ENCODE data around the gene ELOF1. TPM values are rescaled to one million over a fixed set of nuclear protein-coding genes. Genes with fewer than 3 reads are reported as not detected.
"Not testable (repeated sequence)": the region's sequence is repeated elsewhere in the genome, so short reads cannot be mapped to it uniquely, and the experiment has no call there.

ELOF1 gene
- 34.0 TPM for polyA plus RNA-seq (2013)

- no peaks in the 10 kb centered on the region for H3K9me3 ChIP-seq (ENCODE audit: control extremely low read depth in 1 of 5, control insufficient read depth in 4 of 5, insufficient read depth in 2 of 5, low read depth in 1 of 5, low read length in 4 of 5)
- peaks cover 0 to 31% (median 21%) of the 10 kb centered on the region in 4 experiments for H3K4me1 ChIP-seq (ENCODE audit: control extremely low read depth in 1 of 4, control insufficient read depth in 4 of 4, insufficient read depth in 4 of 4, low read length in 3 of 4)
- ChIA-PET POLR2A (interaction anchor here (0.6 to 1.0 kb wide), 3 partner anchors 19 to 1195 kb away, joined by 3 to 5 read pairs (median 4); no protein-coding TSS in a partner anchor), CTCF (interaction anchor here (0.8 to 8.7 kb wide), 7 partner anchors 9 to 141 kb away, joined by 3 to 109 read pairs (median 6); partner anchors contain the start of gene CNN1)
- H3K27ac ChIP-seq (ENCODE audit: insufficient read depth in 1 of 2, low read depth in 1 of 2, low read length in 2 of 2, poor library complexity in 1 of 2, severe bottlenecking in 2 of 2) = peak within 1 kb of the TSS in 1 of 2 experiments; percentile 76
- DNase-seq = peak; percentile 97 to 98 (median 98)
- H3K36me3 ChIP-seq (ENCODE audit: control insufficient read depth in 4 of 4, insufficient read depth in 4 of 4, low read length in 3 of 4) = peaks cover 2 to 11% (median 5%) of the 10 kb centered on the region in 4 experiments
- no peaks in the 10 kb centered on the region for H3K27me3 ChIP-seq (replicated peaks in 2 of 5; ENCODE audit: control insufficient read depth in 4 of 5, insufficient read depth in 5 of 5, low read length in 4 of 5)
- WGBS (ENCODE audit: insufficient coverage) = 4% methylated on average over 51 of the region's 57 CpGs
- H3K4me3 ChIP-seq (ENCODE audit: control insufficient read depth in 1 of 7, extremely low read depth in 1 of 7, insufficient read depth in 4 of 7, low read depth in 2 of 7, low read length in 6 of 7) = peak within 1 kb of the TSS; percentile 72 to 95 (median 88)
Observed at GRCh38 chr19:11558881-11559828, at the start of gene ELOF1. ELOF1 (minus strand) TSS chr19:11559230; CDS start chr19:11554347, 4,883 bp downstream.

DNA sequence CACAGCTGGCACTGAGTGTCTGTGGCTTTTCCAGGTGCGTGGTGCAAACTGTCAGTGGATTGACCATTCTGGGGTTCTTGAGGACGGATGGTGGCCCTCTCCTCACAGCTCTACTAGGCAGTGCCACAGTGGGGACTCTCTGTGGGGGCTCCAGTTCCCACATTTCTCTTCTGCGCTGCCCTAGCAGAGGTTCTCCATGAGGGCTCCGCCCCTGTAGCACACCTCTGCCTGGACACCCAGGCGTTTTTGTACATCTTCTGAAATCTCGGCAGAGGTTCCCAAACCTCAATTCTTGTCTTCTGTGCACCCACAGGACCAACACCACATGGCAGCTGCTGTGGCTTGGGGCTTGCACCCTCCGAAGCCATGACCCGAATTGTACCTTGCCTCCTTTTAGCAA is 47.5 kb upstream of the ELOF1 start:
- H3K27ac ChIP-seq (ENCODE audit: insufficient read depth in 1 of 2, low read depth in 1 of 2, low read length in 2 of 2, poor library complexity in 1 of 2, severe bottlenecking in 2 of 2) = no peak overlapping the region
- POLR2A ChIA-PET = no interaction called here
- no peak for DNase-seq
- WGBS (ENCODE audit: insufficient coverage) = 96% methylated on average over 8 of the region's 8 CpGs
- CTCF ChIA-PET = no interaction called here
- no peaks in the 10 kb centered on the region for H3K27me3 ChIP-seq (replicated peaks in 2 of 5; ENCODE audit: control insufficient read depth in 4 of 5, insufficient read depth in 5 of 5, low read length in 4 of 5)
- no peak overlapping the region for H3K4me3 ChIP-seq (ENCODE audit: control insufficient read depth in 1 of 7, extremely low read depth in 1 of 7, insufficient read depth in 4 of 7, low read depth in 2 of 7, low read length in 6 of 7)
- H3K36me3 ChIP-seq (ENCODE audit: control insufficient read depth in 4 of 4, insufficient read depth in 4 of 4, low read length in 3 of 4) = peaks cover 9 to 42% (median 27%) of the 10 kb centered on the region in 4 experiments
- peaks cover 0 to 27% (median 7%) of the 10 kb centered on the region in 5 experiments for H3K9me3 ChIP-seq (ENCODE audit: control extremely low read depth in 1 of 5, control insufficient read depth in 4 of 5, insufficient read depth in 2 of 5, low read depth in 1 of 5, low read length in 4 of 5)
- no peaks in the 10 kb centered on the region for H3K4me1 ChIP-seq (ENCODE audit: control extremely low read depth in 1 of 4, control insufficient read depth in 4 of 4, insufficient read depth in 4 of 4, low read length in 3 of 4)

- H3K9me3 ChIP-seq (ENCODE audit: control extremely low read depth in 1 of 5, control insufficient read depth in 4 of 5, insufficient read depth in 2 of 5, low read depth in 1 of 5, low read length in 4 of 5); CTCF ChIA-PET; H3K27ac ChIP-seq (ENCODE audit: insufficient read depth in 1 of 2, low read depth in 1 of 2, low read length in 2 of 2, poor library complexity in 1 of 2, severe bottlenecking in 2 of 2); POLR2A ChIA-PET; DNase-seq; H3K27me3 ChIP-seq (replicated peaks in 2 of 5; ENCODE audit: control insufficient read depth in 4 of 5, insufficient read depth in 5 of 5, low read length in 4 of 5); H3K4me3 ChIP-seq (ENCODE audit: control insufficient read depth in 1 of 7, extremely low read depth in 1 of 7, insufficient read depth in 4 of 7, low read depth in 2 of 7, low read length in 6 of 7): not testable (repeated sequence)
- peaks cover 4 to 23% (median 17%) of the 10 kb centered on the region in 4 experiments for H3K36me3 ChIP-seq (ENCODE audit: control insufficient read depth in 4 of 4, insufficient read depth in 4 of 4, low read length in 3 of 4)
- WGBS (ENCODE audit: insufficient coverage) = 94% methylated on average over 4 of the region's 8 CpGs
- H3K4me1 ChIP-seq (ENCODE audit: control extremely low read depth in 1 of 4, control insufficient read depth in 4 of 4, insufficient read depth in 4 of 4, low read length in 3 of 4) = peaks cover 5 to 21% (median 11%) of the 10 kb centered on the region in 4 experiments
Observed at GRCh38 chr19:11599704-11600103, 40.7 kb upstream of the ELOF1 start.

DNA sequence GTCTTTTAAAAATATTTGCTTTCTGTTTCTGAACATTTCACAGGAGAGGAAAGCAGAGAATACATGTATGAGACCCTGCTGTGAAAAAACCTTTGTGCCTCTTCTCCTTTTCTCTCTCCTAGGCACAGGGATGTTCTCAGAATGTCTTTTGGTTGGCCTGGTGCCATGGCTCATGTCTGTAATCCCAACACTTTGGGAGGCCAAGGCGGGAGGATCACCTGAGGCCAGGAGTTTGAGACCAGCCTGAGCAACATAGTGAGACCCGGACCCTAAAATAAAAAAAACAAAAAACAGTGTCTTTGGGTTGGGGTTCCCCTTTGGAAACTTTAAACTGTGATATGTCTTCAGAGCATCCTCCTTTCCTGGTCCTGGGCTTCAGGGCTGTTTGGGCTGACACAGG is 39.7 kb upstream of the ELOF1 start:
- Histone ChIP-seq H3K4me1 (ENCODE audit: control extremely low read depth in 1 of 4, control insufficient read depth in 4 of 4, insufficient read depth in 4 of 4, low read length in 3 of 4) (peaks cover 5 to 21% (median 11%) of the 10 kb centered on the region in 4 experiments), H3K36me3 (ENCODE audit: control insufficient read depth in 4 of 4, insufficient read depth in 4 of 4, low read length in 3 of 4) (peaks cover 0 to 13% (median 9%) of the 10 kb centered on the region in 4 experiments), H3K4me3 (ENCODE audit: control insufficient read depth in 1 of 7, extremely low read depth in 1 of 7, insufficient read depth in 4 of 7, low read depth in 2 of 7, low read length in 6 of 7) (peak overlapping the region in 2 of 7 experiments; percentile 90 to 93), H3K27me3 (replicated peaks in 2 of 5; ENCODE audit: control insufficient read depth in 4 of 5, insufficient read depth in 5 of 5, low read length in 4 of 5) (no peaks in the 10 kb centered on the region), H3K27ac (ENCODE audit: insufficient read depth in 1 of 2, low read depth in 1 of 2, low read length in 2 of 2, poor library complexity in 1 of 2, severe bottlenecking in 2 of 2) (no peak overlapping the region), H3K9me3 (ENCODE audit: control extremely low read depth in 1 of 5, control insufficient read depth in 4 of 5, insufficient read depth in 2 of 5, low read depth in 1 of 5, low read length in 4 of 5) (peaks cover 0 to 3% (median 0%) of the 10 kb centered on the region in 5 experiments)
- no CpG with 5 or more reads among the region's 2 CpGs for WGBS (ENCODE audit: insufficient coverage)
- CTCF ChIA-PET = no interaction called here
- DNase-seq = no peak
- POLR2A ChIA-PET = no interaction called here

GRCh38 chr19:11598103-11598483 is 39.1 kb upstream of the ELOF1 start:
- Histone ChIP-seq H3K36me3 (ENCODE audit: control insufficient read depth in 4 of 4, insufficient read depth in 4 of 4, low read length in 3 of 4) (peaks cover 0 to 13% (median 8%) of the 10 kb centered on the region in 4 experiments), H3K27me3 (replicated peaks in 2 of 5; ENCODE audit: control insufficient read depth in 4 of 5, insufficient read depth in 5 of 5, low read length in 4 of 5) (no peaks in the 10 kb centered on the region), H3K4me1 (ENCODE audit: control extremely low read depth in 1 of 4, control insufficient read depth in 4 of 4, insufficient read depth in 4 of 4, low read length in 3 of 4) (peaks cover 5 to 21% (median 11%) of the 10 kb centered on the region in 4 experiments), H3K4me3 (ENCODE audit: control insufficient read depth in 1 of 7, extremely low read depth in 1 of 7, insufficient read depth in 4 of 7, low read depth in 2 of 7, low read length in 6 of 7) (peak overlapping the region; percentile 72 to 93 (median 86)), H3K9me3 (ENCODE audit: control extremely low read depth in 1 of 5, control insufficient read depth in 4 of 5, insufficient read depth in 2 of 5, low read depth in 1 of 5, low read length in 4 of 5) (peaks cover 0 to 3% (median 0%) of the 10 kb centered on the region in 5 experiments), H3K27ac (ENCODE audit: insufficient read depth in 1 of 2, low read depth in 1 of 2, low read length in 2 of 2, poor library complexity in 1 of 2, severe bottlenecking in 2 of 2) (peak overlapping the region; percentile 85 to 94)
- no peak for DNase-seq
- 71% methylated on average over 7 of the region's 10 CpGs for WGBS (ENCODE audit: insufficient coverage)
- ChIA-PET POLR2A (interaction anchor here (0.7 kb wide), 1 partner anchor 29 kb away, joined by 8 read pairs; no protein-coding TSS in a partner anchor), CTCF (interaction anchor here (1.5 kb wide), 1 partner anchor 24 kb away, joined by 3 read pairs; no protein-coding TSS in a partner anchor)

GRCh38 chr19:11597202-11598102 is 38.4 kb upstream of the ELOF1 start, which contains the start of gene ZNF627:
ZNF627 (plus strand) TSS chr19:11597483; CDS start chr19:11597628, 145 bp downstream.
- POLR2A ChIA-PET = interaction anchor here (0.6 to 0.7 kb wide), 2 partner anchors 21 to 28 kb away, joined by 3 to 8 read pairs; no protein-coding TSS in a partner anchor
- peaks cover 0 to 13% (median 6%) of the 10 kb centered on the region in 4 experiments for H3K36me3 ChIP-seq (ENCODE audit: control insufficient read depth in 4 of 4, insufficient read depth in 4 of 4, low read length in 3 of 4)
- peak; percentile 99 to 100 (median 100) for DNase-seq
- WGBS (ENCODE audit: insufficient coverage) = 0% methylated on average over 45 of the region's 67 CpGs
- H3K27me3 ChIP-seq (replicated peaks in 2 of 5; ENCODE audit: control insufficient read depth in 4 of 5, insufficient read depth in 5 of 5, low read length in 4 of 5) = no peaks in the 10 kb centered on the region
- H3K27ac ChIP-seq (ENCODE audit: insufficient read depth in 1 of 2, low read depth in 1 of 2, low read length in 2 of 2, poor library complexity in 1 of 2, severe bottlenecking in 2 of 2) = peak within 1 kb of the TSS; percentile 85 to 94
- CTCF ChIA-PET = interaction anchor here (1.5 kb wide), 1 partner anchor 25 kb away, joined by 3 read pairs; no protein-coding TSS in a partner anchor
- peaks cover 0 to 3% (median 0%) of the 10 kb centered on the region in 5 experiments for H3K9me3 ChIP-seq (ENCODE audit: control extremely low read depth in 1 of 5, control insufficient read depth in 4 of 5, insufficient read depth in 2 of 5, low read depth in 1 of 5, low read length in 4 of 5)
- peak within 1 kb of the TSS; percentile 72 to 93 (median 86) for H3K4me3 ChIP-seq (ENCODE audit: control insufficient read depth in 1 of 7, extremely low read depth in 1 of 7, insufficient read depth in 4 of 7, low read depth in 2 of 7, low read length in 6 of 7)
- H3K4me1 ChIP-seq (ENCODE audit: control extremely low read depth in 1 of 4, control insufficient read depth in 4 of 4, insufficient read depth in 4 of 4, low read length in 3 of 4) = peaks cover 5 to 21% (median 11%) of the 10 kb centered on the region in 4 experiments
